Trophoblast cell (in vitro differentiated cells and primary cell): ENCODE measurements around the gene ADAM15.

Experiments used
- DNase-seq, 2 donors: peaks; one replicate each; pipeline ENCODE4 v3.0.0-alpha.2; 2016
- H2AFZ ChIP-seq: 2 replicates; pipeline ENCODE4 v1.6.1; 2013; ENCODE audit warnings: low read length, moderate library complexity, mild to moderate bottlenecking; ENCODE audit not compliant: insufficient read depth, poor library complexity
- H2AK5ac ChIP-seq: 2 replicates; pipeline ENCODE4 v1.6.1; 2013; ENCODE audit warnings: mild to moderate bottlenecking, low read length
- H2BK120ac ChIP-seq: 2 replicates; pipeline ENCODE4 v1.6.1; 2013; ENCODE audit warnings: low read length, mild to moderate bottlenecking, moderate library complexity; ENCODE audit not compliant: insufficient read depth, poor library complexity
- H2BK12ac ChIP-seq: 2 replicates; pipeline ENCODE4 v1.6.1; 2013; ENCODE audit warnings: mild to moderate bottlenecking, low read length, moderate library complexity
- H2BK5ac ChIP-seq: 2 replicates; pipeline ENCODE4 v1.6.1; 2013; ENCODE audit warnings: low read length, low read depth, moderate library complexity, mild to moderate bottlenecking; ENCODE audit not compliant: poor library complexity
- H3K14ac ChIP-seq: 2 replicates; pipeline ENCODE4 v1.6.1; 2013; ENCODE audit warnings: mild to moderate bottlenecking, low read length
- H3K18ac ChIP-seq: 2 replicates; pipeline ENCODE4 v1.6.1; 2013; ENCODE audit warnings: mild to moderate bottlenecking, low read length
- H3K23ac ChIP-seq: 2 replicates; pipeline ENCODE4 v1.6.1; 2013; ENCODE audit warnings: low read length
- H3K27ac ChIP-seq: 2 replicates; pipeline ENCODE4 v1.5.1; 2013; ENCODE audit warnings: low read depth, mild to moderate bottlenecking, inconsistent platforms, low read length, moderate library complexity
- H3K27me3 ChIP-seq: 2 replicates; pipeline ENCODE4 v1.6.1; 2013; ENCODE audit warnings: inconsistent platforms, mild to moderate bottlenecking, low read length, moderate library complexity; ENCODE audit not compliant: insufficient read depth
- H3K36me3 ChIP-seq, 2 experiments: 1 replicate in 1 of 2; 2 replicates in 1 of 2; pipeline ENCODE4 v1.6.1; 2013; ENCODE audit warnings: low read length in 2 of 2, mild to moderate bottlenecking in 2 of 2, moderate library complexity in 1 of 2; ENCODE audit not compliant: insufficient read depth in 2 of 2, control insufficient read depth in 1 of 2
- H3K4ac ChIP-seq: 2 replicates; pipeline ENCODE4 v1.6.1; 2013; ENCODE audit warnings: low read depth, mild to moderate bottlenecking, low read length, moderate library complexity
- H3K4me1 ChIP-seq, 2 experiments: 1 replicate in 1 of 2; 2 replicates in 1 of 2; pipeline ENCODE4 v1.6.1; 2013; ENCODE audit warnings: low read length in 2 of 2, mild to moderate bottlenecking in 2 of 2, moderate library complexity in 1 of 2; ENCODE audit not compliant: insufficient read depth in 2 of 2, control insufficient read depth in 1 of 2
- H3K4me2 ChIP-seq: 2 replicates; pipeline ENCODE4 v1.6.1; 2013; ENCODE audit warnings: inconsistent platforms, mild to moderate bottlenecking, low read length, moderate library complexity
- H3K4me3 ChIP-seq: 2 replicates; pipeline ENCODE4 v1.5.1; 2013; ENCODE audit warnings: mild to moderate bottlenecking, low read depth, low read length, inconsistent platforms
- H3K79me1 ChIP-seq: one replicate; pipeline ENCODE4 v1.6.1; 2013; ENCODE audit warnings: low read length
- H3K79me2 ChIP-seq: 2 replicates; pipeline ENCODE4 v1.6.1; 2013; ENCODE audit warnings: low read length, mild to moderate bottlenecking; ENCODE audit not compliant: control insufficient read depth, insufficient read depth, poor library complexity
- H3K9ac ChIP-seq: 2 replicates; pipeline ENCODE4 v1.6.1; 2013; ENCODE audit warnings: mild to moderate bottlenecking, low read length
- H3K9me3 ChIP-seq: 2 replicates; pipeline ENCODE4 v1.6.1; 2013; ENCODE audit warnings: low read depth, mild to moderate bottlenecking, control low read depth, inconsistent platforms, low read length; ENCODE audit not compliant: insufficient read depth
- H4K12ac ChIP-seq: 2 replicates; pipeline ENCODE4 v1.6.1; 2013; ENCODE audit warnings: low read depth, mild to moderate bottlenecking, low read length, moderate library complexity
- H4K8ac ChIP-seq: 2 replicates; pipeline ENCODE4 v1.6.1; 2013; ENCODE audit warnings: low read depth, mild to moderate bottlenecking, low read length, moderate library complexity
- H4K91ac ChIP-seq: one replicate; pipeline ENCODE4 v1.6.1; 2013; ENCODE audit warnings: low read depth, mild to moderate bottlenecking, low read length, moderate library complexity
- WGBS: extraction: QIAGEN DNeasy Blood & Tissue Kit; methylation state at CpG from one replicate; pipeline ENCODE4 v1.1.7; 2013; ENCODE audit warnings: missing lambda C conversion rate; ENCODE audit not compliant: insufficient read length, insufficient coverage; ENCODE audit errors: extremely low coverage; 5-methylcytosine and 5-hydroxymethylcytosine counted together

The ADAM15 gene

DNA sequence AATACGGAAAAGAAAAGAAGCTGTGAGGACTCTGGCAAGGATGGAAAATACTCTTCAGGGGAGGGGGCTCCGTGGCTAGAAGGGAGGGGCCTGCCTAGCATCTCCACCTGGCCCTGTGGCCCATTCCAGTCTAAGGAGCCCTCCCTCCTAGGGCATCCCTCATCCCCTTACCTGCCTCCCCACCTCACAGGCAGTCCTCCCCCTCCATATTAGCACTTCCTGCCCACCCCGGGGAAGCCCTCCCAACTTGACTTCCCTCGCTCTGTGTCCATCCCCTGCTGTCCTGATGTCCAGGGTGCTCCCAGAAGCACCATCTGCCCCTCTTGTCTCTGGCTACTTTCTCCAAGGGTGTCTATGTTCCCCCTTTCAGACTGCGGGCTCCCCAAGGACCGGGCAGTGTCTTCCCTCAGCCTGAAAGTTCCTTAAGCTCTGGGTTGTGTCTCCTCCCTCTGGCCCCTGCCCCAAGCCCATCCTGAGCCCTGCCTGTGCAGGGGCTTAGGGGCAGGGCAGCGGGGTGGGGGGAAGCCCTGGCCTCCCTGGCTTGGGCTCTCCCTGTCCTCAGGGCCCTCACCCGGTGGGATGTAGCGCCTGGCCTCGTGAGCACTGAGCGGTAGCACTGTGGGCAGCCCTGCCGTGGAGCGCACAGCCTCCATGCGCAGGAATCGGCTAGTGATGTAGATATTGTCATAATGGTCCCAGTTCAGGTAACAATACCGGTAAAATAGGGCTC, 21.4 kb upstream of the ADAM15 start:
- H3K79me2 ChIP-seq, result no peaks in the 10 kb centered on the region
- peak overlapping the region; percentile 6 for H3K4me3 ChIP-seq
- no peak overlapping the region for H4K91ac ChIP-seq
- no peak overlapping the region for H2BK12ac ChIP-seq
- H2BK5ac ChIP-seq, result no peak overlapping the region
- peaks cover 4% of the 10 kb centered on the region for H3K79me1 ChIP-seq
- no peak overlapping the region for H4K8ac ChIP-seq
- peaks cover 7 to 8% of the 10 kb centered on the region in 2 experiments for H3K4me1 ChIP-seq
- no peak overlapping the region for H4K12ac ChIP-seq
- no peak overlapping the region for H3K4me2 ChIP-seq
- H3K4ac ChIP-seq, result no peak overlapping the region
- H3K9ac ChIP-seq, result no peak overlapping the region
- no peak overlapping the region for H2BK120ac ChIP-seq
- H3K9me3 ChIP-seq, result no peaks in the 10 kb centered on the region
- H2AFZ ChIP-seq, result no peak overlapping the region
- no peak for DNase-seq
- no peak overlapping the region for H3K18ac ChIP-seq
- no peak overlapping the region for H3K27ac ChIP-seq
- H3K14ac ChIP-seq, result no peak overlapping the region
- no peak overlapping the region for H3K23ac ChIP-seq
- H2AK5ac ChIP-seq, result no peak overlapping the region
- WGBS, result no CpG with 5 or more reads among the region's 16 CpGs
- H3K36me3 ChIP-seq, result no peaks in the 10 kb centered on the region
- H3K27me3 ChIP-seq, result no peaks in the 10 kb centered on the region

GRCh38 chr1:155030243-155030795, 20.8 kb upstream of the ADAM15 start:
- Histone ChIP-seq H3K14ac (no peak overlapping the region), H3K4me2 (no peak overlapping the region), H3K79me1 (peaks cover 4% of the 10 kb centered on the region), H3K4me3 (peak overlapping the region; percentile 6), H2AFZ (no peak overlapping the region), H4K12ac (no peak overlapping the region), H3K23ac (no peak overlapping the region), H3K27me3 (no peaks in the 10 kb centered on the region), H3K79me2 (no peaks in the 10 kb centered on the region), H3K18ac (no peak overlapping the region), H3K4me1 (peaks cover 7 to 8% of the 10 kb centered on the region in 2 experiments), H2BK120ac (no peak overlapping the region), H2AK5ac (no peak overlapping the region), H4K8ac (no peak overlapping the region), H2BK12ac (no peak overlapping the region), H2BK5ac (no peak overlapping the region), H3K4ac (no peak overlapping the region), H4K91ac (no peak overlapping the region), H3K9ac (no peak overlapping the region), H3K36me3 (no peaks in the 10 kb centered on the region), H3K9me3 (no peaks in the 10 kb centered on the region), H3K27ac (no peak overlapping the region)
- WGBS, result no CpG with 5 or more reads among the region's 15 CpGs
- no peak for DNase-seq

DNA sequence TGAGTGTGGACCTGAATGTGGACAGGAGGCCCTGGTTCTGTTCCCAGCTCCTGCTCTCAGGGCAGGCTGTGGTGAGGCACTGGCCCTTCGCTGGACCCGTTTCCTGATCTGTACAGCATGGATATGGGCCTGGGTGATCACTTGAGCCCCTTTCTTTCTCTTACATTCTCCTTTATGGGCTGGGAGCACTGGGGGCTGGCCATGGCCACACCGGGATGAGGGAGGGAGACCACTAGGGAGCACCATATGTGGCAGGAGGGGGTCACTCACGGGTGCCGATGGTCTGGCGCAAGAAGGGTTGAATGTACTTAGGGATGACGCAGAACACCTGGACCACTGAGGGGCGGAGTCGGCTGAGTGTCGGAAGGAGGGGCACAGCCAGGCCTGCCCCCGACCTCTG, 20.2 kb upstream of the ADAM15 start:
- Histone ChIP-seq H2BK120ac (no peak overlapping the region), H2BK5ac (no peak overlapping the region), H3K9me3 (no peaks in the 10 kb centered on the region), H2AK5ac (no peak overlapping the region), H4K91ac (no peak overlapping the region), H3K23ac (no peak overlapping the region), H4K8ac (no peak overlapping the region), H3K18ac (no peak overlapping the region), H2BK12ac (no peak overlapping the region), H3K27ac (no peak overlapping the region), H3K4me1 (peaks cover 7 to 8% of the 10 kb centered on the region in 2 experiments), H3K9ac (no peak overlapping the region), H4K12ac (no peak overlapping the region), H2AFZ (no peak overlapping the region), H3K4me3 (no peak overlapping the region), H3K27me3 (no peaks in the 10 kb centered on the region), H3K4me2 (no peak overlapping the region), H3K79me1 (peaks cover 4% of the 10 kb centered on the region), H3K79me2 (no peaks in the 10 kb centered on the region), H3K36me3 (no peaks in the 10 kb centered on the region), H3K4ac (no peak overlapping the region), H3K14ac (no peak overlapping the region)
- no peak for DNase-seq
- WGBS, result no CpG with 5 or more reads among the region's 11 CpGs

GRCh38 chr1:155032886-155033285, 18.2 kb upstream of the ADAM15 start:
- no peak overlapping the region for H4K12ac ChIP-seq
- H3K79me2 ChIP-seq, result no peaks in the 10 kb centered on the region
- H3K9ac ChIP-seq, result no peak overlapping the region
- DNase-seq, result no peak
- H2BK12ac ChIP-seq, result no peak overlapping the region
- H2AFZ ChIP-seq, result no peak overlapping the region
- no peak overlapping the region for H4K91ac ChIP-seq
- no peak overlapping the region for H2AK5ac ChIP-seq
- no peak overlapping the region for H3K18ac ChIP-seq
- H2BK5ac ChIP-seq, result no peak overlapping the region
- peaks cover 0 to 3% of the 10 kb centered on the region in 2 experiments for H3K4me1 ChIP-seq
- H3K27ac ChIP-seq, result no peak overlapping the region
- no peaks in the 10 kb centered on the region for H3K79me1 ChIP-seq
- no CpG with 5 or more reads among the region's 12 CpGs for WGBS
- H3K36me3 ChIP-seq, result no peaks in the 10 kb centered on the region
- H3K23ac ChIP-seq, result no peak overlapping the region
- H3K9me3 ChIP-seq, result no peaks in the 10 kb centered on the region
- H2BK120ac ChIP-seq, result no peak overlapping the region
- no peak overlapping the region for H3K4ac ChIP-seq
- H4K8ac ChIP-seq, result no peak overlapping the region
- no peak overlapping the region for H3K4me2 ChIP-seq
- H3K27me3 ChIP-seq, result no peaks in the 10 kb centered on the region
- H3K4me3 ChIP-seq, result no peak overlapping the region
- H3K14ac ChIP-seq, result no peak overlapping the region
